Adrenal gland (tissue), 5 donors: ENCODE data around the gene AGBL3.

Experiments used
- CTCF ChIP-seq, 6 experiments: fragments of 450-650 bp in 4 of 6; fragments of 200-600 bp in 2 of 6; sonication (generic) in 1 of 6; IDR thresholded peaks; 1 replicate in 5 of 6; 2 replicates in 1 of 6; pipeline versions ENCODE4 v1.5.1 to v1.8.0; 2016 to 2021; ENCODE audit warnings: antibody characterized with exemption in 6 of 6, mild to moderate bottlenecking in 2 of 6, moderate library complexity in 1 of 6
- POLR2A ChIP-seq, 2 donors: fragments of 450-650 bp; IDR thresholded peaks; one replicate each; pipeline ENCODE4 v1.6.1; 2017; ENCODE audit warnings: antibody characterized with exemption in 2 of 2, mild to moderate bottlenecking in 2 of 2, moderate library complexity in 1 of 2
- donor health status: DM: no; HTN: no; CAD: no.

GRCh38 chr7:135159359-135160085 is 173.2 kb downstream of the AGBL3 start:
- TF ChIP-seq CTCF (IDR thresholded peaks at IDR 0.05): no peak
- no peak for TF ChIP-seq POLR2A (IDR thresholded peaks at IDR 0.05)
